BLaER1 treated with 17β-estradiol and CSF1 and Interleukin-3, amounts not matched to agents 10 nM and 100 nM (cell line): ENCODE measurements around the gene CASP7.

ENCODE experiments used
- H3K27ac ChIP-seq, 11 experiments: shearing (Covaris generic); formaldehyde crosslinking; 2 replicates each; pipeline ENCODE4 v1.8.1; 2022
- H3K27me3 ChIP-seq, 11 experiments: shearing (Covaris generic); formaldehyde crosslinking; 2 replicates each; pipeline ENCODE4 v1.8.1; 2022
- H3K36me3 ChIP-seq, 11 experiments: shearing (Covaris generic); formaldehyde crosslinking; 2 replicates each; pipeline ENCODE4 v1.8.1; 2022
- H3K4me1 ChIP-seq, 10 experiments: shearing (Covaris generic); formaldehyde crosslinking; 2 replicates each; pipeline ENCODE4 v1.8.1; 2022
- H3K4me2 ChIP-seq, 11 experiments: shearing (Covaris generic); formaldehyde crosslinking; 2 replicates each; pipeline ENCODE4 v1.8.1; 2022
- H3K4me3 ChIP-seq, 10 experiments: shearing (Covaris generic); formaldehyde crosslinking; 2 replicates each; pipeline ENCODE4 v1.8.1; 2022
- H3K9ac ChIP-seq, 11 experiments: shearing (Covaris generic); formaldehyde crosslinking; 2 replicates each; pipeline ENCODE4 v1.8.1; 2022
- H3K9me3 ChIP-seq, 11 experiments: shearing (Covaris generic); formaldehyde crosslinking; replicated peaks in 1 of 11; 2 replicates each; pipeline ENCODE4 v1.8.1; 2022
- H4K20me1 ChIP-seq, 11 experiments: shearing (Covaris generic); formaldehyde crosslinking; 2 replicates each; pipeline ENCODE4 v1.8.1; 2022
- Cebpa-rat ChIP-seq, 11 experiments: shearing (Covaris generic); IDR thresholded peaks; 2 replicates each; pipeline ENCODE4 v1.8.1; 2022

Gene CASP7

GRCh38 chr10:113663908-113664307, 15.8 kb upstream of the CASP7 start, which contains the start of gene NRAP:
Gene NRAP, minus strand, starts transcription at chr10:113664041. Its CDS starts 159 bp downstream, at chr10:113663882.
- H3K9ac ChIP-seq, result no peak within 1 kb of the TSS

GRCh38 chr10:113665352-113665751, 14.4 kb upstream of the CASP7 start:
- Histone ChIP-seq H3K27me3 (no peaks in the 10 kb centered on the region), H3K9ac (no peak overlapping the region), H3K9me3 (peaks cover 4 to 10% (median 5%) of the 10 kb centered on the region in 11 experiments; a peak in 20 of 22 replicates), H3K27ac (no peak overlapping the region), H4K20me1 (no peaks in the 10 kb centered on the region), H3K36me3 (no peaks in the 10 kb centered on the region), H3K4me1 (peaks cover 11 to 21% (median 15%) of the 10 kb centered on the region in 10 experiments; a peak in 18 of 20 replicates), H3K4me3 (no peak overlapping the region), H3K4me2 (no peak overlapping the region)
- no peak for TF ChIP-seq Cebpa-rat (IDR thresholded peaks at IDR 0.05)

More at GRCh38 chr10:113663908-113664307, 15.8 kb upstream of the CASP7 start, which contains the start of gene NRAP:
- no peaks in the 10 kb centered on the region for H3K9me3 ChIP-seq
- peaks cover 11 to 21% (median 15%) of the 10 kb centered on the region in 10 experiments; a peak in 18 of 20 replicates for H3K4me1 ChIP-seq
- H3K27ac ChIP-seq, result no peak within 1 kb of the TSS
- no peak within 1 kb of the TSS for H3K4me2 ChIP-seq
- no peaks in the 10 kb centered on the region for H4K20me1 ChIP-seq
- H3K4me3 ChIP-seq, result no peak within 1 kb of the TSS
- no peak for TF ChIP-seq Cebpa-rat (IDR thresholded peaks at IDR 0.05)
- no peaks in the 10 kb centered on the region for H3K27me3 ChIP-seq
- H3K36me3 ChIP-seq, result no peaks in the 10 kb centered on the region

GRCh38 chr10:113665806-113666354, 13.8 kb upstream of the CASP7 start:
- Histone ChIP-seq H3K4me3 (no peak overlapping the region), H3K27ac (peak overlapping the region in 6 of 11 experiments; percentile 33 to 65 (median 50); a peak in 6 of 22 replicates), H3K27me3 (no peaks in the 10 kb centered on the region), H3K36me3 (no peaks in the 10 kb centered on the region), H3K4me2 (peak overlapping the region in 6 of 11 experiments; percentile 42 to 67 (median 56); a peak in 7 of 22 replicates), H3K4me1 (peaks cover 11 to 21% (median 15%) of the 10 kb centered on the region in 10 experiments; a peak in 18 of 20 replicates), H3K9me3 (peaks cover 9 to 16% (median 10%) of the 10 kb centered on the region in 11 experiments; a peak in 20 of 22 replicates), H3K9ac (no peak overlapping the region), H4K20me1 (no peaks in the 10 kb centered on the region)
- no peak for TF ChIP-seq Cebpa-rat (IDR thresholded peaks at IDR 0.05)

- Histone ChIP-seq H3K9ac (peak overlapping the region in 1 of 11 experiments; percentile 15; a peak in 1 of 22 replicates), H3K27me3 (no peaks in the 10 kb centered on the region), H4K20me1 (no peaks in the 10 kb centered on the region), H3K27ac (peak overlapping the region in 8 of 11 experiments; percentile 33 to 65 (median 48); a peak in 16 of 22 replicates), H3K9me3 (peaks cover 11 to 20% (median 15%) of the 10 kb centered on the region in 11 experiments; a peak in 20 of 22 replicates), H3K4me3 (no peak overlapping the region), H3K4me2 (peak overlapping the region; percentile 10 to 67 (median 47); a peak in 19 of 22 replicates), H3K4me1 (peaks cover 11 to 21% (median 15%) of the 10 kb centered on the region in 10 experiments; a peak in 18 of 20 replicates), H3K36me3 (no peaks in the 10 kb centered on the region)
- peak in 1 of 11 experiments; percentile 53; a peak in 1 of 22 replicates for TF ChIP-seq Cebpa-rat (IDR thresholded peaks at IDR 0.05)
These were observed 12.9 kb upstream of the CASP7 start for GRCh38 chr10:113666682-113667252.

- Histone ChIP-seq H3K27ac (peak overlapping the region; percentile 74 to 98 (median 92)), H3K9ac (peak overlapping the region; percentile 83 to 98 (median 91)), H3K36me3 (peaks cover 0 to 31% (median 14%) of the 10 kb centered on the region in 11 experiments; a peak in 15 of 22 replicates)
These were observed 739 bp downstream of the CASP7 start for GRCh38 chr10:113680190-113681111.

GRCh38 chr10:113681533-113682470, 2.1 kb downstream of the CASP7 start:
- Histone ChIP-seq H3K4me3 (no peak overlapping the region), H3K9me3 (peaks cover 19 to 40% (median 35%) of the 10 kb centered on the region in 11 experiments), H3K36me3 (peaks cover under 1 to 42% (median 19%) of the 10 kb centered on the region in 11 experiments; a peak in 18 of 22 replicates), H3K27me3 (no peaks in the 10 kb centered on the region), H4K20me1 (peaks cover 0 to 10% (median 0%) of the 10 kb centered on the region in 11 experiments; a peak in 3 of 22 replicates), H3K4me1 (peaks cover 22 to 37% (median 28%) of the 10 kb centered on the region in 10 experiments), H3K4me2 (peak overlapping the region; percentile 79 to 97 (median 92)), H3K9ac (peak overlapping the region in 6 of 11 experiments; percentile 12 to 98 (median 96); a peak in 9 of 22 replicates), H3K27ac (peak overlapping the region in 9 of 11 experiments; percentile 88 to 98 (median 93); a peak in 17 of 22 replicates)
- no peak for TF ChIP-seq Cebpa-rat (IDR thresholded peaks at IDR 0.05)

More at GRCh38 chr10:113680190-113681111, 739 bp downstream of the CASP7 start:
- Histone ChIP-seq H3K4me3 (peak overlapping the region; percentile 76 to 99 (median 90)), H3K4me2 (peak overlapping the region; percentile 79 to 97 (median 92)), H3K27me3 (no peaks in the 10 kb centered on the region), H4K20me1 (peaks cover 0 to 10% (median 0%) of the 10 kb centered on the region in 11 experiments; a peak in 3 of 22 replicates), H3K4me1 (peaks cover 22 to 37% (median 28%) of the 10 kb centered on the region in 10 experiments), H3K9me3 (peaks cover 10 to 27% (median 21%) of the 10 kb centered on the region in 11 experiments)
- TF ChIP-seq Cebpa-rat (IDR thresholded peaks at IDR 0.05), result peak in 1 of 11 experiments; percentile 64; a peak in 2 of 22 replicates

- Histone ChIP-seq H3K9ac (no peak overlapping the region), H3K9me3 (peaks cover 31 to 55% (median 50%) of the 10 kb centered on the region in 11 experiments), H3K27me3 (no peaks in the 10 kb centered on the region), H3K36me3 (peaks cover 4 to 50% (median 30%) of the 10 kb centered on the region in 11 experiments; a peak in 18 of 22 replicates), H3K4me2 (peak overlapping the region in 3 of 11 experiments; percentile 20 to 92 (median 20); a peak in 2 of 22 replicates), H4K20me1 (peaks cover 0 to 10% (median 0%) of the 10 kb centered on the region in 11 experiments; a peak in 3 of 22 replicates), H3K4me1 (peaks cover 22 to 37% (median 28%) of the 10 kb centered on the region in 10 experiments), H3K4me3 (no peak overlapping the region), H3K27ac (0 out of 22 replicates have a peak overlapping the region, but pooled peaks of 1 of the 11 experiments have one; percentile 98)
- no peak for TF ChIP-seq Cebpa-rat (IDR thresholded peaks at IDR 0.05)
These were observed 3.6 kb downstream of the CASP7 start for GRCh38 chr10:113683300-113683699.
